HG03442 (cell line): Measurements from ENCODE around the gene PRKCE.

Source experiments
- ATAC-seq: cut with Tn5 transposase; IDR thresholded peaks from one replicate; pipeline ENCODE4 v1.9.1; 2021; ENCODE audit warnings: mild to moderate bottlenecking, moderate library complexity; ENCODE audit not compliant: unreplicated experiment

Gene PRKCE

DNA sequence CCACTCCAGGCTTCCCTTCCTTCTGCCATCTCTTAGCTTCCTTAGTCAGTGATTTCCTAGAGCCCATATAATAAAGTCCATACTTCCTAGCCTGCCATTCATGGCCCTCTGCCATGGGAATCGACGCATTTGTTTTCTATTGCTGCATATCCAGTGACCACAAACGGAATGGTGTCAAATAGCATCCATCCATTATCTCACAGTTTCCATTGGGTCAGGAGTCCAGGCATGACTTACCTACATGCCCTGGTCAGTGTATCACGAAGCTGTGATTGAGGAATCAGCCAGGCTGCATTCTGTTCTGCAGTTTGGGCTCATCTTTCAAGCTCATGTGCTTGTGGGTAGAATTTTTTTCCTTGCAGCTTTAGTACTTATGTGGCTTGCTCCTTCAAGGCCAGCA, 436.0 kb downstream of the PRKCE start:
- ATAC-seq = no peak

GRCh38 chr2:46091004-46091403, 439.5 kb downstream of the PRKCE start:
- ATAC-seq = no peak

GRCh38 chr2:46091961-46092667, 440.6 kb downstream of the PRKCE start:
- ATAC-seq = no peak

GRCh38 chr2:46094689-46095088, 443.2 kb downstream of the PRKCE start:
- ATAC-seq = no peak

GRCh38 chr2:46095830-46096229, 444.4 kb downstream of the PRKCE start:
- no peak for ATAC-seq

DNA sequence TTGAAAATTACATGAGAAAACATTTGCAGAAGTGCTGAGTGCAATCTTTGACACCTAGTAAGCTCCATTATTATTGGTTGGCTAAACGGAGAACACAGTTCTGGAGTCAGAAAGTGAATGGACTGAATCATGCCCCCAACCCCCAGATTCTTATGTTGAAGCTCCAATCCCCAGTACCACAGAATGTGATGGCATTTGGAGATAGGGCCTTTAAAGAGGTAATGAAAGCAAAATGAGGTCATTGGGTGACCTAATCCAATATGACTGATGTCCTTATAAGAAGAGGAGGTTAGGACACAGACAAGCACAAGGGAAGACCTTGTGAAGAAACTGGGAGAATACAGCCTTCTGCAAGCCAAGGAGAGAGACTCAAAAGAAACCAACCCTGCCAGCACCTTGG, 444.8 kb downstream of the PRKCE start:
- ATAC-seq = no peak

DNA sequence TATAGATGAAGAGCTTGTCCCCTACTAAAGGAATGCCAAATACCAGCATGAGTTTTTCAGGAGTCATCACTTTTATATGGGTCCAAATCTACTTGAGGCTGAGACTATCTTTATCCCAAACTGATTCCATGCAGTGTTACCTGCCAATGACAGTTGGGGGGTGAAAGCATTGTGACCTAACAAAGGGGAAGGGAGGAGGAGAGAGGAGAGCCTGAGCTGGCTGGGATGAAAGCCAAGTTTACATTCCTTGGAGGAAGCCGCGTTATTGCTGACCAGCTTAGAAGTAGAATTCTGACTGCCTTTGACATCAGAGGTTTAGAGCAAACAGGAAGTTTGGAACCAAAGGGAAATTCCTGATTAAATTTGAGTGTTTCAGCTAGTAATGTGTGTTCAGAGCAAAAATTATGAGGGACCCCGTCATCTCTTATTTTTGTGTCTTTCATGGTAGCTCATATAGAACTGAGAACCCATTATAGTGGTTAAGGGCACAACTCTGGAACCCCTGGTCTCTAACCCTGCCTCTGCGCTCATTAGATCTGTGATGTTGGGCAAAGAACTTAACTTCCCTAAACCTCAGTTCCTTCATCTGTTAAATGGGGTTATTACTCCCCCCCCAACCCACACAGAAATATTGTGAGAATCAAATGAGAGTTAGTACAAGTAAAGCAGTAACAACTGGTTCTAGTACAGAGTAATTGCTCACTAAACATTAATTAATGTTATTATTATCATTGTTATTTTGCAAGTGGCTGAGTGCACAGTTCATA, 446.4 kb downstream of the PRKCE start:
- ATAC-seq = no peak

DNA sequence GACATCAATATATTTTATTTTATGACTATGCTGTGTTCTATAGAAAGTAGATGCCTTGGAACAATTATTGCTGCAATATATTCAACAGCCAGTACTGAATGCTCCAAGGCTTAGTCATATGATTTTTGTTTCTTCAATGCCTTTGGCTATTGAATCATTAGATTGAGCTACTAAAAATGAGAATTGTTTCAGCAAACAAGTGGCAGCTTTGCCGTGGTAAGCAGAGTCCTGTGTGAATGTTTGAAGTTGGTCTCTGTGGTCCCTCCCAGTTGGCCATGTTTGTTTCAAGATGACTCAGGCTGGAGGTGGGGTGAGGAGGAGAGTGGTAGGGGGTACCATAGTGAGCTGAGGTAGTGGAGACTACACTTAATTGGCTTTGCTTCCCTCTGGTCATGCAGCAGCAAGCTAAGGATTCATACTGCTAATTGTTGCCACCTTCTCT, 447.2 kb downstream of the PRKCE start:
- no peak for ATAC-seq

DNA sequence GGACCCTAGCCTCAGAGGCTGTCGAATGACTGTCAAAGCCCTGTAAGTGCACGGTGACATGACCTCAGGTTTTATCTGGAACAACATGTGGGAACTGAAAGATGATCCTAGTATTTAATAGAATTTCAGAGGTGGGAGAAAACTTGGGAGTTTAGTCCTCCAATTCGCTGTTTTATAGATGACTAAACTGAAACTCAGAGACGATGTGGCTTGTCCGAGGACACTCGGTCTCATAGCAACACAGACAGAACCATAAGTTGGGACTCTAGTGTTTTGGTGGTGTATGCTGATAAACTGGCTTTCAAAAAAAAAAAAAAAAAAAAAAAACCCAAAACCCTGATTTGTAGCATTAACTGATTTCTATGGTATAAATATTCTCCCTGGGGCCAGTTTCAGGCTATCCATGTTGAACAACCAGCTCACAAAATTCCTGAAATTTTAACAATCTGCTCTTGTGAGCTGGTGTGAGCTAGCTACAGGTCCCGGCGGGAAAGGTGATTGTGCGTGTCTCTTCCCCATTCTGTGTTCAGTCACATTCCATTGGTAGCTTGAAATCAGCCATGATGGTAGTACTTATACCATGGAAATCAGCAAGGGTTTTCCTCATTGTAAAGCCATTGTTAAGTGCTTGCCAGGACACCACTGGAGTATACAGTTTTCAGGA, 450.2 kb downstream of the PRKCE start:
- no peak for ATAC-seq

DNA sequence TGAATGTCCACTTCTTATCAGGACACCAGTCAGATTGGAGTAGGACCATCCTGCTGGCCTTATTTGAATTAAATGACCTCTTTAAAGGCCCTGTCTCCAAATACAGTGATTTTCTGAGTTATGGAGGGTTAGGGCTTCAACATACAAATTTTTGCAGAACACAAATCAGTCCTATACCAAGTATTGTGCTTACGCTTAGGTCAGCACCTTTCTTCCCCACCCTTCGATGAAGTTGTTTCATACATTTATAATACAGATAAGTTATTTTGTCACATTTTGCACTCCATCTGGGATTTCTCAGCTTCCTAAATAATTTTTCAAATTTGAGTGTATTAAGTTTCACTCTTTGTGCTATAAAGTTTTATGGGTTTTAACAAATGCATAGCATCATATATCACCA, 455.2 kb downstream of the PRKCE start:
- ATAC-seq = no peak

DNA sequence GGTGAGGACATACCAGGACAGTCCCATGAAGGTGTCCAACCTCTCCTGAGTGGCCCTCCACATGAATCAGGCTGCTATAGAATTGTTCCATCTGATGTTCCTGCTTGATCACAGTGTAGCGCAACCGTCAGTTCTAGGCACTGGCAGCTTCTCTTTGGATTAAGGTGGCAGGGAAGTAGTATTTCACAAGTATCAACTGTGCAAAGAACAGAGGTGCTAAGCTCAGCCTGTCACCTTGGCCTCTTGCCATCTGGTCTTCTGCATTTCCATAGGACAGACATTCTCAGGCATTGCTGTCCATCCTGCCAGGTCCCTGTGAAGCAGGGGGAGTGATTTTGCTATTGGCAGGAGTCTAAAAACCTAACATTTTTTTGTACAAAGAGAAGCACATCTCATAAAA, 463.5 kb downstream of the PRKCE start:
- ATAC-seq = no peak

DNA sequence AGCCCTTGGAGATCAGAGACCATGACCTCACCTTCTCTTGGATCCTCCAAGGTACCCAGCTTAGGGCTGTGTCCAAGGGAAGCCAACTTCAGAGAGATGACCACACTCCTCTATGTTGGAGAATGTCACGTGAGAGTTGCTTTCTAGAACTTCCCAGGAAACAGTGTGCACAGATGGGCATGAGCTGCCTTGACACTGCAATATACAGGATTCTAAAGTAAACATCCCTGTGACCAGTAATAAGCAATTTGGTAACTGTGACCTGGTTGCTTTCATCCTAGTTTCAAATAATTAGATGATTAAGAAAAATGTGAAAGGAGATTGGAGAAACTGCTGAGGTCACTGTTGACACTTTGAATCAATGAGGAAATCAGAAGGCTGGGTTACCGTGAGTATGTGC, 464.7 kb downstream of the PRKCE start:
- ATAC-seq = no peak

DNA sequence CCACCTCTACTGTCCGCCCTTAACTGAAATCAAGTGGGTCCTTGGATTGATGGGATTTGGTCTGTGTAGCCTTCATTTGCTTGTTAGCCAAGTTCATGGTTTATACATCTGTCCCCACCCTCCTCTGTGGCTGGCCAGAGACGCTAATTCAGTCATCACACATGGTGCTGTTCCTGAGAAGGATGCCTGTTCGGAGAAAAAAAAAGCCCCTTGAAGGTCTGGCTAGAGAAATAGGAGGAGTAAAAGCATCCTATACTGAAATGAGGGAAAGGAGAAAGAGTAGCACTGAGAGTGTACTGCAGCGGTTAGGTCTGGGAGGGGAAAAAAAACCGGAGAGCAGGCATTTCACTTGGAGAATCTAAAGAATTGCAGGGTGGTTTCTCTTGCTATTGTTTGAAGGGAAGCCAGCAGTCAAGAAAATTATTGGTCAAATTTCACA, 465.1 kb downstream of the PRKCE start:
- no peak for ATAC-seq

- ATAC-seq = no peak
Observed at GRCh38 chr2:46117379-46117778, 465.9 kb downstream of the PRKCE start.

- ATAC-seq = no peak
Observed at GRCh38 chr2:46117994-46118393, 466.5 kb downstream of the PRKCE start.

GRCh38 chr2:46118656-46119371, 467.3 kb downstream of the PRKCE start:
- no peak for ATAC-seq

DNA sequence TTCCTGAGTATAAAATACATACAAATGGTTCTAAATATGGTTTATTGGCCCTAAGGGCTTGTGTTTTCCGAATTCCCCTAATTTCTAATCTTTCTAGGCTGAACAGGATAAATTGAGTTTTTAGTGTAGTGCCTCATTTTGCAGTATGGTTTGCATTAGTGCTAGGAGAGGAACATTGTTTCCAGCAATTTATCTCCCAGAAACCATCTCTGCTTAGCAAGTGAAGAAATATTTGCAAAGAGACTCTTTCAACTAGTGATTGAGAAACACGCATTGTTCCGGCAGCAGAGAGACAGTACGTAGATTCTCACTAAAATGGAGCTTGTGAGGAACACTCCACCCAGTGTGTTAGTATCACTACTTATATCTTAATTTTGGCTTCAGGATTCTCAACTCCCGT, 468.0 kb downstream of the PRKCE start:
- ATAC-seq = no peak

GRCh38 chr2:46120792-46121555, 469.5 kb downstream of the PRKCE start:
- ATAC-seq = no peak

- ATAC-seq = no peak
Observed at GRCh38 chr2:46122318-46122976, 471.0 kb downstream of the PRKCE start.

GRCh38 chr2:46123013-46123412, 471.5 kb downstream of the PRKCE start:
- no peak for ATAC-seq
